Tibial artery (tissue), 4 donors: ENCODE data around the gene PSMD10.
A peak's percentile ranks its signal among the peaks of the same experiment; 100 is the strongest.

Source experiments
- DNase-seq, 2 donors: peaks; one replicate each; pipeline ENCODE4 v3.0.0-alpha.2; 2019
- H3K27ac ChIP-seq, 2 donors: fragments of 200-600 bp; sonication (generic) in 1 of 2; 1 replicate in 1 of 2; 2 replicates in 1 of 2; pipeline ENCODE4 v1.5.1; 2018 to 2019; ENCODE audit warnings: mild to moderate bottlenecking in 1 of 2
- H3K27me3 ChIP-seq, 2 donors: fragments of 200-600 bp; sonication (generic) in 1 of 2; one replicate each; pipeline versions ENCODE4 v1.5.1 to v1.6.0; 2016 to 2019
- H3K36me3 ChIP-seq, 3 donors: fragments of 200-600 bp; sonication (generic) in 2 of 3; one replicate each; pipeline ENCODE4 v1.5.1; 2016 to 2019; ENCODE audit warnings: mild to moderate bottlenecking in 2 of 3
- H3K4me1 ChIP-seq, 4 donors: fragments of 200-600 bp; sonication (generic) in 2 of 4; 1 replicate in 3 of 4; 2 replicates in 1 of 4; pipeline ENCODE4 v1.5.1; 2016 to 2019
- H3K4me3 ChIP-seq, 2 donors: fragments of 200-600 bp; sonication (generic) in 1 of 2; 1 replicate in 1 of 2; 2 replicates in 1 of 2; pipeline ENCODE4 v1.5.1; 2018 to 2019; ENCODE audit warnings: mild to moderate bottlenecking in 2 of 2
- H3K9me3 ChIP-seq, 3 donors: fragments of 200-600 bp; sonication (generic) in 1 of 3; one replicate each; pipeline ENCODE4 v1.5.1; 2016 to 2019
- CTCF ChIP-seq, 2 experiments: fragments of 200-600 bp in 1 of 2; fragments of 450-650 bp in 1 of 2; IDR thresholded peaks; one replicate each; pipeline ENCODE4 v1.5.1; 2017 to 2019; ENCODE audit warnings: antibody characterized with exemption in 2 of 2, mild to moderate bottlenecking in 1 of 2, moderate library complexity in 1 of 2
- intact Hi-C: fragments of 100-400 bp; cut with DNase I; formaldehyde crosslinking; loops from one replicate; pipeline ENCODE4 v1.15.0; 2023; ENCODE audit warnings: low total_unique reads

The PSMD10 gene

GRCh38 chrX:108091878-108092291 is 543 bp upstream of the PSMD10 start:
- no peaks in the 10 kb centered on the region for H3K9me3 ChIP-seq
- DNase-seq: no peak
- peak overlapping the region; percentile 66 to 71 for H3K4me3 ChIP-seq
- no peak for TF ChIP-seq CTCF (IDR thresholded peaks at IDR 0.05)
- peak overlapping the region; percentile 83 to 90 for H3K27ac ChIP-seq
- H3K36me3 ChIP-seq: peaks cover 0 to 9% (median 5%) of the 10 kb centered on the region in 3 donors
- peaks cover 0 to 6% (median 0%) of the 10 kb centered on the region in 4 donors for H3K4me1 ChIP-seq
- H3K27me3 ChIP-seq: no peaks in the 10 kb centered on the region
- intact Hi-C loops: no loop called here

GRCh38 chrX:108090491-108091263 is 665 bp downstream of the PSMD10 start:
- H3K27me3 ChIP-seq: no peaks in the 10 kb centered on the region
- peak overlapping the region; percentile 83 to 90 for H3K27ac ChIP-seq
- no peak for TF ChIP-seq CTCF (IDR thresholded peaks at IDR 0.05)
- intact Hi-C loops: no loop called here
- H3K9me3 ChIP-seq: no peaks in the 10 kb centered on the region
- peaks cover 0 to 6% (median 0%) of the 10 kb centered on the region in 4 donors for H3K4me1 ChIP-seq
- peak overlapping the region; percentile 66 to 71 for H3K4me3 ChIP-seq
- no peak for DNase-seq
- H3K36me3 ChIP-seq: peaks cover 0 to 9% (median 5%) of the 10 kb centered on the region in 3 donors

- no peak for DNase-seq
- intact Hi-C loops: no loop called here
- Histone ChIP-seq H3K4me1 (peaks cover 0 to 6% (median 0%) of the 10 kb centered on the region in 4 donors), H3K27me3 (no peaks in the 10 kb centered on the region), H3K9me3 (no peaks in the 10 kb centered on the region), H3K27ac (no peak overlapping the region), H3K4me3 (no peak overlapping the region), H3K36me3 (peaks cover 0 to 15% (median 5%) of the 10 kb centered on the region in 3 donors)
- no peak for TF ChIP-seq CTCF (IDR thresholded peaks at IDR 0.05)
These were observed 2.8 kb downstream of the PSMD10 start for GRCh38 chrX:108088511-108088910.

- no peaks in the 10 kb centered on the region for H3K9me3 ChIP-seq
- H3K4me1 ChIP-seq: peaks cover 0 to 6% (median 0%) of the 10 kb centered on the region in 4 donors
- H3K27ac ChIP-seq: no peak overlapping the region
- peaks cover 0 to 15% (median 8%) of the 10 kb centered on the region in 3 donors for H3K36me3 ChIP-seq
- no peak for TF ChIP-seq CTCF (IDR thresholded peaks at IDR 0.05)
- intact Hi-C loops: no loop called here
- no peak for DNase-seq
- H3K27me3 ChIP-seq: no peaks in the 10 kb centered on the region
- H3K4me3 ChIP-seq: no peak overlapping the region
These were observed 3.5 kb downstream of the PSMD10 start for GRCh38 chrX:108087792-108088191.

GRCh38 chrX:108081110-108081509 is 10.2 kb downstream of the PSMD10 start:
- Histone ChIP-seq H3K27ac (no peak overlapping the region), H3K36me3 (peaks cover 0 to 6% (median 3%) of the 10 kb centered on the region in 3 donors), H3K27me3 (no peaks in the 10 kb centered on the region), H3K9me3 (no peaks in the 10 kb centered on the region), H3K4me3 (no peak overlapping the region), H3K4me1 (no peaks in the 10 kb centered on the region)
- intact Hi-C loops: no loop called here
- no peak for DNase-seq
- no peak for TF ChIP-seq CTCF (IDR thresholded peaks at IDR 0.05)
